HepG2 (cell line): ENCODE measurements around the gene PAFAH1B2. TPM values are rescaled to one million over a fixed set of nuclear protein-coding genes. Genes with fewer than 3 reads are reported as not detected.

Source experiments
- ATAC-seq: fragments of 200-7000 bp; cut with Tn5 transposase; 3 replicates; pipeline ENCODE4 v1.9.1; 2020; ENCODE audit warnings: mild to moderate bottlenecking, moderate library complexity
- BruUV-seq: library from RNA; stranded (reverse); fragments of 400-500 nt; replicated peaks from 2 replicates; lab custom pipeline; 2021; lab: Mats Ljungman, UMichigan
- CTCF ChIA-PET: fragments of 300-600 bp; formaldehyde crosslinking; extraction: SDS; loops from one replicate; lab custom pipeline; 2021; ENCODE audit warnings: low total read pairs, inconsistent platforms, low intra/inter-chr PET ratio; lab: Yijun Ruan, JAX
- POLR2A ChIA-PET: fragments of 350-600 bp; sonication (Branson Sonifier 250); formaldehyde crosslinking; loops from one replicate; lab custom pipeline; 2020; ENCODE audit warnings: antibody characterized with exemption, inconsistent platforms; lab: Yijun Ruan, JAX
- DNase-seq: peaks from one replicate; pipeline ENCODE4 v3.0.0-alpha.2; 2015; ENCODE audit warnings: low spot score
- FAIRE-seq: peaks from 3 replicates; lab custom pipeline; 2011; peaks lifted over from hg19 to GRCh38; lab: Jason Lieb, UNC
- H2AFZ ChIP-seq: one replicate; pipeline ENCODE4 v1.6.1; 2011; ENCODE audit warnings: low read length, inconsistent platforms
- H3K27ac ChIP-seq: fragments of 300-600 bp; 3 replicates; pipeline ENCODE4 v1.8.0; 2011; ENCODE audit warnings: mixed run types, mild to moderate bottlenecking, mixed read lengths, low read length, inconsistent platforms; ENCODE audit not compliant: insufficient read depth; ENCODE audit errors: extremely low read length
- H3K27me3 ChIP-seq, 2 experiments: fragments of 200-600 bp in 1 of 2; 2 replicates in 1 of 2; 3 replicates in 1 of 2; pipeline versions ENCODE4 v1.6.0 to v1.8.0; 2011; ENCODE audit warnings: low read length in 2 of 2, mild to moderate bottlenecking in 2 of 2, moderate library complexity in 2 of 2, inconsistent platforms in 1 of 2; ENCODE audit not compliant: insufficient read depth in 2 of 2, control insufficient read depth in 1 of 2
- H3K36me3 ChIP-seq, 2 experiments: fragments of 200-600 bp in 1 of 2; replicated peaks in 1 of 2; 2 replicates in 1 of 2; 3 replicates in 1 of 2; pipeline versions ENCODE4 v1.5.1 to v1.8.0; 2011; ENCODE audit warnings: low read length in 2 of 2, inconsistent platforms in 1 of 2; ENCODE audit not compliant: insufficient read depth in 2 of 2, control insufficient read depth in 1 of 2
- H3K4me1 ChIP-seq: 2 replicates; pipeline ENCODE4 v1.5.1; 2012; ENCODE audit warnings: low read length, inconsistent platforms; ENCODE audit not compliant: insufficient read depth
- H3K4me2 ChIP-seq: 2 replicates; pipeline ENCODE4 v1.6.0; 2011; ENCODE audit warnings: low read depth, low read length, inconsistent platforms
- H3K4me3 ChIP-seq, 3 experiments: fragments of 200-600 bp in 1 of 3; sonication (generic), shearing (Covaris generic) in 1 of 3; replicated peaks in 1 of 3; 2 replicates each; pipeline ENCODE4 v1.5.1; 2011 to 2016; ENCODE audit warnings: low read length in 3 of 3, inconsistent platforms in 2 of 3, low read depth in 2 of 3, mild to moderate bottlenecking in 2 of 3, control low read depth in 1 of 3, mixed read lengths in 1 of 3; ENCODE audit not compliant: insufficient read depth in 1 of 3
- H3K79me2 ChIP-seq: one replicate; pipeline ENCODE4 v1.6.1; 2011; ENCODE audit warnings: low read length, inconsistent platforms; ENCODE audit not compliant: insufficient read depth
- H3K9ac ChIP-seq: 2 replicates; pipeline ENCODE4 v1.6.0; 2011; ENCODE audit warnings: mild to moderate bottlenecking, low read depth, low read length, inconsistent platforms; ENCODE audit not compliant: insufficient read depth
- H3K9me3 ChIP-seq: 2 replicates; pipeline ENCODE4 v1.5.1; 2012; ENCODE audit warnings: mild to moderate bottlenecking, low read length
- H4K20me1 ChIP-seq: 2 replicates; pipeline ENCODE4 v1.6.0; 2011; ENCODE audit warnings: inconsistent platforms, mild to moderate bottlenecking, low read length, moderate library complexity; ENCODE audit not compliant: insufficient read depth
- ARNT ChIP-seq: fragments of 450-650 bp; IDR thresholded peaks from 2 replicates; pipeline ENCODE4 v1.6.1; 2017
- CENPT ChIP-seq: sonication (generic); formaldehyde crosslinking; IDR thresholded peaks from 2 replicates; pipeline ENCODE4 v1.8.0; 2022; ENCODE audit warnings: low read depth, mild to moderate bottlenecking, moderate library complexity, missing genetic modification reagents
- FOXA3 ChIP-seq: IDR thresholded peaks from 2 replicates; pipeline ENCODE4 v1.6.1; 2016; ENCODE audit warnings: missing genetic modification reagents, missing compliant biosample characterization
- LCORL ChIP-seq, 2 experiments: fragments of 450-650 bp in 1 of 2; sonication (generic) in 1 of 2; formaldehyde crosslinking in 1 of 2; IDR thresholded peaks; 2 replicates each; pipeline versions ENCODE4 v1.5.0 to v1.6.1; 2017 to 2020; ENCODE audit warnings: antibody characterized with exemption in 1 of 2, missing genetic modification reagents in 1 of 2
- MED1 ChIP-seq: sonication (generic); formaldehyde crosslinking; IDR thresholded peaks from 2 replicates; pipeline ENCODE4 v1.4.0; 2020; ENCODE audit warnings: missing genetic modification reagents
- PTBP1 ChIP-seq: fragments of 200-400 bp; formaldehyde crosslinking; IDR thresholded peaks from 2 replicates; pipeline ENCODE4 v1.6.1; 2018; ENCODE audit warnings: low read length, low read depth; ENCODE audit not compliant: poor library complexity, severe bottlenecking
- SOX13 ChIP-seq, 3 experiments: fragments of 450-650 bp in 1 of 3; sonication (generic) in 1 of 3; formaldehyde crosslinking in 1 of 3; IDR thresholded peaks in 2 of 3; conservative IDR thresholded peaks in 1 of 3; 2 replicates each; pipeline versions ENCODE4 v1.5.0 to v1.6.1; 2016 to 2020; ENCODE audit warnings: antibody characterized with exemption in 1 of 3, mild to moderate bottlenecking in 1 of 3, missing compliant biosample characterization in 1 of 3, missing genetic modification reagents in 1 of 3, moderate library complexity in 1 of 3
- TBP ChIP-seq: sonication (generic); formaldehyde crosslinking; IDR thresholded peaks from 2 replicates; pipeline ENCODE4 v1.5.0; 2020; ENCODE audit warnings: missing genetic modification reagents
- TEF ChIP-seq: sonication (generic); formaldehyde crosslinking; IDR thresholded peaks from 2 replicates; pipeline ENCODE4 v1.5.0; 2020; ENCODE audit warnings: missing genetic modification reagents
- ZBTB46 ChIP-seq: sonication (generic); formaldehyde crosslinking; IDR thresholded peaks from 2 replicates; pipeline ENCODE4 v1.4.0; 2020; ENCODE audit warnings: mild to moderate bottlenecking, missing genetic modification reagents, borderline replicate concordance
- ZNF276 ChIP-seq: sonication (generic); formaldehyde crosslinking; IDR thresholded peaks from 2 replicates; pipeline ENCODE4 v1.4.0; 2020; ENCODE audit warnings: mild to moderate bottlenecking, low read depth, missing genetic modification reagents
- ZNF3 ChIP-seq: IDR thresholded peaks from 2 replicates; pipeline ENCODE4 v1.7.0; 2017; ENCODE audit warnings: inconsistent platforms
- ZNF558 ChIP-seq: sonication (generic); formaldehyde crosslinking; IDR thresholded peaks from 2 replicates; pipeline ENCODE4 v1.9.0; 2022; ENCODE audit warnings: mild to moderate bottlenecking, missing genetic modification reagents, borderline replicate concordance
- ZNF577 ChIP-seq: sonication (generic); formaldehyde crosslinking; IDR thresholded peaks from 2 replicates; pipeline ENCODE4 v1.4.0; 2020; ENCODE audit warnings: mild to moderate bottlenecking, low read depth, missing genetic modification reagents, borderline replicate concordance
- WGBS: methylation state at CpG from one replicate; pipeline ENCODE4 v1.1.6; 2017; ENCODE audit warnings: low lambda C conversion rate; 5-methylcytosine and 5-hydroxymethylcytosine counted together
- in situ Hi-C: cut with HindIII; loops from 2 replicates; pipeline ENCODE4 v1.10.0; 2017; ENCODE audit warnings: low pct_unique_long_range_greater_than_20kb; ENCODE audit not compliant: extremely low pct_ligation_motif_present
- intact Hi-C: fragments of 100-400 bp; cut with micrococcal nuclease; formaldehyde crosslinking; loops from one replicate; pipeline ENCODE4 v1.10.0; 2022; ENCODE audit not compliant: unreplicated experiment
- polyA plus RNA-seq, 8 experiments: library from polyadenylated mRNA; depleted of rRNA in 3 of 8; stranded (reverse) in 7 of 8; unstranded in 1 of 8; fragments of >200 nt; fragmentation: Illumina TruSeq in 4 of 8; extraction: Trizol in 4 of 8; gene quantifications; 2 replicates each; pipeline versions ENCODE4 v1.2.1 to v1.2.3, GENCODE V29; 2011 to 2016; ENCODE audit warnings: low read depth in 4 of 8, missing spikeins in 1 of 8, mixed read lengths in 1 of 8; ENCODE audit not compliant: insufficient read depth in 1 of 8
- total RNA-seq, 5 experiments: library from RNA; depleted of rRNA; stranded (reverse); fragments of >200 nt; fragmentation: Illumina TruSeq; extraction: Trizol; gene quantifications; 2 replicates each; pipeline ENCODE4 v1.2.3, GENCODE V29; 2016; ENCODE audit warnings: low read depth in 1 of 5
- TF ChIP-seq, protein P1 (sequence below): IDR thresholded peaks from 2 replicates; pipeline ENCODE4 v1.6.1; 2018; ENCODE audit warnings: missing genetic modification reagents
- TF ChIP-seq, protein P2 (sequence below): sonication (generic); formaldehyde crosslinking; IDR thresholded peaks from 2 replicates; pipeline ENCODE4 v1.4.0; 2020; ENCODE audit warnings: missing genetic modification reagents

Gene PAFAH1B2
- total and polyA plus RNA-seq, 2 of the 13 experiments (the other 11 are each of a cell fraction or from before 2014, with no cell fraction given): 28.8 to 104 TPM

GRCh38 chr11:117186431-117186761, 42.3 kb downstream of the PAFAH1B2 start (continued):
- TF ChIP-seq, protein P1, sequence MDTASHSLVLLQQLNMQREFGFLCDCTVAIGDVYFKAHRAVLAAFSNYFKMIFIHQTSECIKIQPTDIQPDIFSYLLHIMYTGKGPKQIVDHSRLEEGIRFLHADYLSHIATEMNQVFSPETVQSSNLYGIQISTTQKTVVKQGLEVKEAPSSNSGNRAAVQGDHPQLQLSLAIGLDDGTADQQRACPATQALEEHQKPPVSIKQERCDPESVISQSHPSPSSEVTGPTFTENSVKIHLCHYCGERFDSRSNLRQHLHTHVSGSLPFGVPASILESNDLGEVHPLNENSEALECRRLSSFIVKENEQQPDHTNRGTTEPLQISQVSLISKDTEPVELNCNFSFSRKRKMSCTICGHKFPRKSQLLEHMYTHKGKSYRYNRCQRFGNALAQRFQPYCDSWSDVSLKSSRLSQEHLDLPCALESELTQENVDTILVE (CRISPR knock-in tag): no peak
- TF ChIP-seq MED1 (CRISPR knock-in tag): no peak
- TF ChIP-seq, protein P2, sequence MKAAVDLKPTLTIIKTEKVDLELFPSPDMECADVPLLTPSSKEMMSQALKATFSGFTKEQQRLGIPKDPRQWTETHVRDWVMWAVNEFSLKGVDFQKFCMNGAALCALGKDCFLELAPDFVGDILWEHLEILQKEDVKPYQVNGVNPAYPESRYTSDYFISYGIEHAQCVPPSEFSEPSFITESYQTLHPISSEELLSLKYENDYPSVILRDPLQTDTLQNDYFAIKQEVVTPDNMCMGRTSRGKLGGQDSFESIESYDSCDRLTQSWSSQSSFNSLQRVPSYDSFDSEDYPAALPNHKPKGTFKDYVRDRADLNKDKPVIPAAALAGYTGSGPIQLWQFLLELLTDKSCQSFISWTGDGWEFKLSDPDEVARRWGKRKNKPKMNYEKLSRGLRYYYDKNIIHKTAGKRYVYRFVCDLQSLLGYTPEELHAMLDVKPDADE: no peak

- peaks cover 9 to 27% of the 10 kb centered on the region in 2 experiments; a peak in 4 of 5 replicates for H3K36me3 ChIP-seq
- no TSS peak for BruUV-seq
- TF ChIP-seq SOX13 (IDR thresholded peaks at IDR 0.05) (no peak), SOX13 (CRISPR knock-in tag; conservative IDR thresholded peaks at IDR 0.05 in 1 of 2, IDR thresholded peaks at IDR 0.05 in 1 of 2) (no peak), ZNF276 (CRISPR knock-in tag) (no peak), ARNT (no peak), ZNF577 (CRISPR knock-in tag) (no peak), ZNF558 (CRISPR knock-in tag) (no peak), CENPT (CRISPR knock-in tag) (no peak), TEF (CRISPR knock-in tag) (no peak), FOXA3 (CRISPR knock-in tag) (no peak), PTBP1 (no peak), TBP (CRISPR knock-in tag) (no peak), LCORL (IDR thresholded peaks at IDR 0.05) (no peak), LCORL (CRISPR knock-in tag; IDR thresholded peaks at IDR 0.05) (no peak), ZNF3 (CRISPR knock-in tag) (no peak), ZBTB46 (CRISPR knock-in tag) (no peak)
These were observed 42.9 kb downstream of the PAFAH1B2 start for GRCh38 chr11:117187007-117187406.

More at GRCh38 chr11:117187007-117187406, 42.9 kb downstream of the PAFAH1B2 start:
- H3K79me2 ChIP-seq: no peaks in the 10 kb centered on the region
- in situ Hi-C loops (no loop called here), intact Hi-C loops (no loop called here)
- H3K9me3 ChIP-seq: no peaks in the 10 kb centered on the region
- no peaks in the 10 kb centered on the region for H3K27me3 ChIP-seq
- no peaks in the 10 kb centered on the region for H4K20me1 ChIP-seq
- ATAC-seq: no peak
- H3K4me2 ChIP-seq: no peak overlapping the region
- H3K4me3 ChIP-seq: no peak overlapping the region
- H3K9ac ChIP-seq: no peak overlapping the region
- ChIA-PET CTCF (no interaction called here), POLR2A (no interaction called here)
- H3K4me1 ChIP-seq: peaks cover 20% of the 10 kb centered on the region
- no peak overlapping the region for H3K27ac ChIP-seq
- DNase-seq: no peak
- WGBS: 87% methylated on average over 5 of the region's 6 CpGs
- H2AFZ ChIP-seq: no peak overlapping the region
- FAIRE-seq: no peak
